B cell (primary cell): Measurements from ENCODE around the gene HOXA9. TPM values are rescaled to one million over a fixed set of nuclear protein-coding genes. Genes with fewer than 3 reads are reported as not detected.

ENCODE experiments used
- ATAC-seq: fragments of 200-7000 bp; cut with Tn5 transposase; one replicate; pipeline ENCODE4 v1.10.0; 2021; ENCODE audit warnings: low read depth, mild to moderate bottlenecking, moderate number of reproducible peaks, moderate library complexity
- CTCF ChIA-PET: fragments of 350-600 bp; sonication (Branson Sonifier 250); formaldehyde crosslinking; loops from one replicate; lab custom pipeline; 2021; ENCODE audit warnings: antibody characterized with exemption, inconsistent platforms; lab: Charles Lee
- POLR2A ChIA-PET: fragments of 350-600 bp; sonication (Branson Sonifier 250); formaldehyde crosslinking; loops from one replicate; lab custom pipeline; 2021; ENCODE audit warnings: antibody characterized with exemption; lab: Charles Lee
- DNase-seq: peaks from one replicate; pipeline ENCODE4 v3.0.0; 2013
- H2AFZ ChIP-seq: 2 replicates; pipeline ENCODE4 v1.6.1; 2012; ENCODE audit warnings: mild to moderate bottlenecking, low read depth, low read length; ENCODE audit not compliant: insufficient read depth, poor library complexity, severe bottlenecking
- H3K27ac ChIP-seq, 2 donors: 1 replicate in 1 of 2; 2 replicates in 1 of 2; pipeline ENCODE4 v1.5.1; 2012 to 2013; ENCODE audit warnings: low read length in 2 of 2, mild to moderate bottlenecking in 2 of 2, moderate library complexity in 1 of 2
- H3K27me3 ChIP-seq, 4 experiments: fragments of 200-600 bp in 1 of 4; sonication (generic) in 1 of 4; replicated peaks in 1 of 4; 1 replicate in 2 of 4; 2 replicates in 2 of 4; pipeline versions ENCODE4 v1.6.1 to v1.7.0; 2013 to 2016; ENCODE audit warnings: low read length in 3 of 4, mild to moderate bottlenecking in 2 of 4, mixed read lengths in 1 of 4, moderate library complexity in 1 of 4; ENCODE audit not compliant: insufficient read depth in 4 of 4, control insufficient read depth in 3 of 4; ENCODE audit errors: control extremely low read depth in 1 of 4
- H3K36me3 ChIP-seq, 2 experiments: replicated peaks in 1 of 2; 1 replicate in 1 of 2; 2 replicates in 1 of 2; pipeline versions ENCODE4 v1.6.1 to v1.7.1; 2013; ENCODE audit warnings: low read length in 1 of 2; ENCODE audit not compliant: insufficient read depth in 2 of 2, control insufficient read depth in 1 of 2; ENCODE audit errors: control extremely low read depth in 1 of 2, extremely low read depth in 1 of 2
- H3K4me1 ChIP-seq, 2 donors: fragments of 200-600 bp in 1 of 2; sonication (generic) in 1 of 2; 1 replicate in 1 of 2; 2 replicates in 1 of 2; pipeline versions ENCODE4 v1.5.1 to v1.6.1; 2013 to 2017; ENCODE audit warnings: low read length in 2 of 2; ENCODE audit not compliant: control insufficient read depth in 2 of 2, insufficient read depth in 2 of 2
- H3K4me2 ChIP-seq: replicated peaks from 2 replicates; pipeline ENCODE3; 2012; ENCODE audit warnings: mild to moderate bottlenecking, low read depth, low read length; ENCODE audit not compliant: poor library complexity, severe bottlenecking
- H3K4me3 ChIP-seq, 5 experiments: fragments of 200-600 bp in 1 of 5; sonication (generic) in 1 of 5; 1 replicate in 3 of 5; 2 replicates in 2 of 5; pipeline versions ENCODE4 v1.5.1 to v1.7.0; 2011 to 2016; ENCODE audit warnings: low read length in 4 of 5, mild to moderate bottlenecking in 4 of 5, low read depth in 2 of 5, control low read depth in 1 of 5, moderate library complexity in 1 of 5; ENCODE audit not compliant: insufficient read depth in 1 of 5; ENCODE audit errors: control extremely low read depth in 1 of 5, extremely low read depth in 1 of 5
- H3K79me2 ChIP-seq: fragments of 200-600 bp; sonication (generic); one replicate; pipeline ENCODE4 v1.6.0; 2016; ENCODE audit warnings: low read length; ENCODE audit not compliant: control insufficient read depth, insufficient read depth
- H3K9ac ChIP-seq: fragments of 200-600 bp; sonication (generic); 2 replicates; pipeline ENCODE4 v1.6.1; 2017; ENCODE audit warnings: mild to moderate bottlenecking, low read length, moderate library complexity
- H3K9me3 ChIP-seq, 3 donors: one replicate each; pipeline versions ENCODE4 v1.6.1 to v1.7.1; 2013; ENCODE audit warnings: low read length in 2 of 3; ENCODE audit not compliant: control insufficient read depth in 2 of 3, insufficient read depth in 1 of 3; ENCODE audit errors: control extremely low read depth in 1 of 3
- H4K20me1 ChIP-seq: 2 replicates; pipeline ENCODE4 v1.6.0; 2012; ENCODE audit warnings: mild to moderate bottlenecking, low read length; ENCODE audit not compliant: insufficient read depth, control insufficient read depth, poor library complexity, severe bottlenecking
- H3K27ac Mint-ChIP-seq: one replicate; pipeline ENCODE4 v1.8.0; 2021; ENCODE audit warnings: mixed read lengths
- H3K27me3 Mint-ChIP-seq: one replicate; pipeline ENCODE4 v1.8.0; 2021; ENCODE audit warnings: mixed read lengths
- H3K4me1 Mint-ChIP-seq: one replicate; pipeline ENCODE4 v1.8.0; 2021; ENCODE audit warnings: mixed read lengths
- H3K4me3 Mint-ChIP-seq: one replicate; pipeline ENCODE4 v1.8.0; 2021; ENCODE audit warnings: mixed read lengths
- H3K9me3 Mint-ChIP-seq: one replicate; pipeline ENCODE4 v1.8.0; 2022; ENCODE audit warnings: mixed read lengths; ENCODE audit not compliant: insufficient read depth
- CTCF ChIP-seq: fragments of 200-600 bp; IDR thresholded peaks from one replicate; pipeline ENCODE4 v1.8.0; 2022; ENCODE audit warnings: antibody characterized with exemption, mild to moderate bottlenecking
- EZH2 ChIP-seq: IDR thresholded peaks from 2 replicates; pipeline ENCODE4 v1.6.1; 2012; ENCODE audit warnings: borderline replicate concordance, low read depth, mild to moderate bottlenecking, moderate library complexity, low read length; ENCODE audit not compliant: insufficient read depth, poor library complexity, severe bottlenecking
- WGBS: methylation state at CpG from one replicate; pipeline ENCODE4 v1.1.5; 2013; ENCODE audit warnings: missing lambda C conversion rate; ENCODE audit not compliant: insufficient coverage; 5-methylcytosine and 5-hydroxymethylcytosine counted together
- intact Hi-C: fragments of 100-400 bp; cut with micrococcal nuclease; formaldehyde crosslinking; loops from one replicate; pipeline ENCODE4 v1.10.0; 2022
- polyA plus RNA-seq: library from polyadenylated mRNA; depleted of rRNA; stranded (reverse); fragments of >200 nt; gene quantifications from 2 replicates; pipeline ENCODE4 v1.2.3, GENCODE V29; 2012
- total RNA-seq, 2 donors: library from RNA; stranded (reverse); fragments of 120-200 nt in 1 of 2; gene quantifications; 1 replicate in 1 of 2; 2 replicates in 1 of 2; pipeline versions ENCODE4 v1.2.3 to v1.2.4, GENCODE V29; 2013 to 2022

The HOXA9 gene
- total and polyA plus RNA-seq, 2 donors (not counting 1 experiment from before 2014, with no cell fraction given): 0.07 TPM; not detected in 1

DNA sequence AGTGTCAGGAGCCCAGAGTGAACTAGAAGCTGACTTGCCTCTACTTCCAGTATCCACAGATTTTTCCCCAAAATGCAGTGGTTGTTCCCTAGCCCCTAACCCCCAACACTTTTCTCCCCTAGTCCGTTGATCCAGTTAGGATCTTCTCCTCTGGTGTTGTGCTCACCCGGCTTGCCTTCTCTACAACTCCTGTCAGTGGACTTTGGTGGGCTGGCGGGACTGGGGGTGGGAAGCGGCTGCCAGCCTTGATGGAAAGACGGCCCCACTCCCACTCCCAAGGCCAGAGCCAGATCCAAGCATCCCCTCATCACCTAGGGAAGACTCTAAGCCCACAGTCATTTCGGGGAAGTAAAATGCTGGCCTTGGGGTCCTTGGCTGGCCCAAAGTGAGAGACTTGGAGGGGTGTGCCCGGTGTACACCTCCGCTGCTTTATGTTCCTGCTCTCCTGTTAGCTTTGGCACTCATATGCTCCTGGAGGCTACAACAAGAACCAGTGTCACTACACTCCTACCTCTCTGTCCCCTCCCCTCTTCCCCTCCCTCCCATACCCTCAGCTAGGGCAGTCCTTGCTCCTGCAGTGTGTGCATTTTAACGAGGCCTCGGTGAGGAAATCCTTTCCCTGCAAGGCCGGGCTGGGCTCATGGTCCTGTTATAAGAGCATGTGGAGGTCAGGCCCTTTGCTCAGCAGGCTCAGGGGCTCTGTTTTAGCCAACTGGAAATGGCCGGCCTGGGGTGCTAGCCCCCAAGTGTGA lies 9.7 kb upstream of the HOXA9 start:
- intact Hi-C loops: no loop called here
- Histone ChIP-seq H3K9me3 (peaks cover 0 to 54% (median 10%) of the 10 kb centered on the region in 3 donors), H3K79me2 (no peaks in the 10 kb centered on the region), H3K4me3 (no peak overlapping the region), H3K4me1 (peaks cover 33 to 52% of the 10 kb centered on the region in 2 donors), H4K20me1 (peaks cover 8% of the 10 kb centered on the region), H3K27ac (no peak overlapping the region), H3K4me2 (peak overlapping the region; percentile 93), H2AFZ (no peak overlapping the region), H3K27me3 (peaks cover 0 to 95% (median 79%) of the 10 kb centered on the region in 4 experiments), H3K36me3 (no peaks in the 10 kb centered on the region), H3K9ac (no peak overlapping the region)
- no peak for DNase-seq
- Mint-ChIP-seq H3K27ac (no peak overlapping the region), H3K4me1 (peaks cover 21% of the 10 kb centered on the region), H3K4me3 (peak overlapping the region; percentile 64), H3K9me3 (no peaks in the 10 kb centered on the region), H3K27me3 (peaks cover 61% of the 10 kb centered on the region)
- TF ChIP-seq EZH2 (no peak), CTCF (no peak)
- no peak for ATAC-seq
- CTCF ChIA-PET: interaction anchor here (1.7 kb wide), 1 partner anchor 20 kb away, joined by 5 read pairs; no protein-coding TSS in a partner anchor
- WGBS: 93% methylated on average over 8 of the region's 12 CpGs
- POLR2A ChIA-PET: interaction anchor here (0.5 kb wide), 1 partner anchor 18 kb away, joined by 3 read pairs; no protein-coding TSS in a partner anchor
